ENCODE data around the gene DYDC2. TPM values are rescaled to one million over a fixed set of nuclear protein-coding genes. Genes with fewer than 3 reads are reported as not detected.
A peak's percentile ranks its signal among the peaks of the same experiment; 100 is the strongest.

DYDC2 gene
- total RNA-seq, 1 experiment from 2014 or later, result 2.8 TPM

DNA sequence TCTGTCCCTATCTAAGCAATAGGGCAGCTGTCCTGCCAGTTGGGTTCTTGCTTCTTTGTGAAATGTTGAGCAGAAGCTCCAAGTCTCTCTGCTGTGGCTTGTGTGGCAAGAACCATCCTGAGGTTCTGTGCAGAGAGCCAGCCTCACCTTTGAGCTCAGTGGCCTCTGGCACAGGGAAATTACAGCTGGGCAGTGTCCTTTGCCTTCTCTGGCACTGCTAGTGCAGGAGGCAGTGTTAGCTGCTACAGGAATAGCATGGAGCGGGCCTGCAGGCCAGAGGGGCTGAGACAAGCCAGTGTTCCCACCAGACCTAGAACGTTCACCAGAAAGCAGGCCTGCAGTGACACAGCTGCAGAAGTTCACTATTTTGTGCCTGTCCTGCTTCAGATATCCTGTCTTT lies 53.5 kb downstream of the DYDC2 start:
- Histone ChIP-seq H2BK20ac (ENCODE audit: low read depth, low read length, poor library complexity, severe bottlenecking) (no peak overlapping the region), H3K56ac (ENCODE audit: insufficient read length, low read depth, low read length) (no peak overlapping the region), H3K27ac (ENCODE audit: insufficient read length, low read depth, low read length) (no peak overlapping the region), H2BK15ac (ENCODE audit: low read depth, low read length) (no peak overlapping the region), H2AFZ (ENCODE audit: low read length) (no peak overlapping the region), H3K9me3 (ENCODE audit: control insufficient read depth, low read depth, low read length) (no peaks in the 10 kb centered on the region), H4K91ac (ENCODE audit: insufficient read length, low read depth, low read length) (no peak overlapping the region), H3K27me3 (ENCODE audit: insufficient read depth, low read length) (peaks cover 4% of the 10 kb centered on the region; the same call in 1 of the 2 replicates), H4K20me1 (ENCODE audit: control insufficient read depth, insufficient read depth, insufficient read length) (no peaks in the 10 kb centered on the region), H3K4me2 (ENCODE audit: insufficient read depth, insufficient read length, low read length) (no peak overlapping the region), H3K79me1 (ENCODE audit: insufficient read depth, low read depth, low read length, poor library complexity, severe bottlenecking) (no peaks in the 10 kb centered on the region), H4K5ac (ENCODE audit: insufficient read length, low read depth, low read length) (no peak overlapping the region), H3T11ph (ENCODE audit: low read length) (no peak overlapping the region), H3K4me1 (ENCODE audit: insufficient read depth, low read length) (no peaks in the 10 kb centered on the region), H3K14ac (ENCODE audit: insufficient read depth, low read length) (no peak overlapping the region), H4K8ac (replicated peaks; ENCODE audit: insufficient read length, low read depth, low read length) (no peak overlapping the region), H2BK5ac (ENCODE audit: insufficient read length, low read length) (no peak overlapping the region), H2BK12ac (ENCODE audit: insufficient read length, low read depth, low read length) (no peak overlapping the region), H3K4ac (ENCODE audit: low read depth, low read length) (no peak overlapping the region), H3K79me2 (ENCODE audit: insufficient read depth, low read length) (no peaks in the 10 kb centered on the region), H3K23ac (ENCODE audit: insufficient read length, low read depth, low read length) (no peak overlapping the region), H2AK5ac (ENCODE audit: insufficient read length, low read length) (no peak overlapping the region), H3K23me2 (ENCODE audit: insufficient read length, low read depth, low read length, poor library complexity, severe bottlenecking) (peaks cover 8% of the 10 kb centered on the region), H2BK120ac (ENCODE audit: low read depth, low read length, poor library complexity, severe bottlenecking) (no peak overlapping the region), H3K18ac (ENCODE audit: insufficient read length, low read depth, low read length) (no peak overlapping the region), H3K9ac (ENCODE audit: extremely low read depth, insufficient read length, low read length) (no peak overlapping the region)
- TF ChIP-seq, protein P1, sequence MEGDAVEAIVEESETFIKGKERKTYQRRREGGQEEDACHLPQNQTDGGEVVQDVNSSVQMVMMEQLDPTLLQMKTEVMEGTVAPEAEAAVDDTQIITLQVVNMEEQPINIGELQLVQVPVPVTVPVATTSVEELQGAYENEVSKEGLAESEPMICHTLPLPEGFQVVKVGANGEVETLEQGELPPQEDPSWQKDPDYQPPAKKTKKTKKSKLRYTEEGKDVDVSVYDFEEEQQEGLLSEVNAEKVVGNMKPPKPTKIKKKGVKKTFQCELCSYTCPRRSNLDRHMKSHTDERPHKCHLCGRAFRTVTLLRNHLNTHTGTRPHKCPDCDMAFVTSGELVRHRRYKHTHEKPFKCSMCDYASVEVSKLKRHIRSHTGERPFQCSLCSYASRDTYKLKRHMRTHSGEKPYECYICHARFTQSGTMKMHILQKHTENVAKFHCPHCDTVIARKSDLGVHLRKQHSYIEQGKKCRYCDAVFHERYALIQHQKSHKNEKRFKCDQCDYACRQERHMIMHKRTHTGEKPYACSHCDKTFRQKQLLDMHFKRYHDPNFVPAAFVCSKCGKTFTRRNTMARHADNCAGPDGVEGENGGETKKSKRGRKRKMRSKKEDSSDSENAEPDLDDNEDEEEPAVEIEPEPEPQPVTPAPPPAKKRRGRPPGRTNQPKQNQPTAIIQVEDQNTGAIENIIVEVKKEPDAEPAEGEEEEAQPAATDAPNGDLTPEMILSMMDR (conservative IDR thresholded peaks at IDR 0.05), result no peak
- Mint-ChIP-seq H3K27ac (no peak overlapping the region), H3K4me1 (peaks cover 44 to 59% of the 10 kb centered on the region in 2 experiments), H3K36me3 (ENCODE audit: insufficient read depth in 1 of 3, low read depth in 3 of 3) (peaks cover 2 to 15% (median 3%) of the 10 kb centered on the region in 3 experiments; a peak in 3 of 7 replicates), H3K27me3 (ENCODE audit: low read depth) (peaks cover 31% of the 10 kb centered on the region), H3K4me3 (peak overlapping the region in 1 of 2 experiments; percentile 61; a peak in 2 of 5 replicates), H3K9me3 (no peaks in the 10 kb centered on the region)
- no peak for DNase-seq
- no CpG with 5 or more reads among the region's 2 CpGs for WGBS (ENCODE audit: extremely low coverage, insufficient read length, low lambda C conversion rate)
